ENCODE measurements around the gene GSG1. TPM values are rescaled to one million over a fixed set of nuclear protein-coding genes. Genes with fewer than 3 reads are reported as not detected.

GSG1 gene
- total RNA-seq, 2 experiments from 2014 or later = not detected

GRCh38 chr12:13127444-13127843 is 24.0 kb upstream of the GSG1 start:
- no peak for DNase-seq
- no peak for TF ChIP-seq CTCF (IDR thresholded peaks at IDR 0.05)
- no peaks in the 10 kb centered on the region for H3K27me3 ChIP-seq (ENCODE audit: control insufficient read depth in 1 of 2, insufficient read depth in 2 of 2, low read length in 2 of 2)
- CTCF ChIA-PET = interaction anchor here (1.8 kb wide), 1 partner anchor 85 kb away, joined by 6 read pairs; no protein-coding TSS in a partner anchor
- no peak overlapping the region for H3K4me3 Mint-ChIP-seq
- H3K4me1 Mint-ChIP-seq (ENCODE audit: low read depth) = no peaks in the 10 kb centered on the region
- H3K4me1 ChIP-seq (ENCODE audit: insufficient read depth, low read length) = no peaks in the 10 kb centered on the region
- POLR2A ChIA-PET = no interaction called here
- no peak overlapping the region for H3K4me3 ChIP-seq (ENCODE audit: low read length)
- no peaks in the 10 kb centered on the region for H3K36me3 ChIP-seq (ENCODE audit: insufficient read depth, low read length)
- peaks cover 8% of the 10 kb centered on the region for H3K27me3 Mint-ChIP-seq
- H3K36me3 Mint-ChIP-seq (ENCODE audit: low read depth) = no peaks in the 10 kb centered on the region
- no peak overlapping the region for H3K27ac Mint-ChIP-seq
- no peaks in the 10 kb centered on the region for H3K9me3 Mint-ChIP-seq
- intact Hi-C loops (cut with DNase I, micrococcal nuclease) = no loop called here
- no peak overlapping the region for H3K27ac ChIP-seq (ENCODE audit: low read depth in 1 of 2, low read length in 2 of 2)
- ATAC-seq (ENCODE audit: poor library complexity) = no peak
- H3K9me3 ChIP-seq (ENCODE audit: control insufficient read depth in 1 of 2, insufficient read depth in 1 of 2, low read length in 2 of 2) = no peaks in the 10 kb centered on the region

- H3K27ac Mint-ChIP-seq = no peak overlapping the region
- POLR2A ChIA-PET = no interaction called here
- H3K27ac ChIP-seq (ENCODE audit: low read depth in 1 of 2, low read length in 2 of 2) = no peak overlapping the region
- H3K4me3 ChIP-seq (ENCODE audit: low read length) = no peak overlapping the region
- H3K9me3 ChIP-seq (ENCODE audit: control insufficient read depth in 1 of 2, insufficient read depth in 1 of 2, low read length in 2 of 2) = no peaks in the 10 kb centered on the region
- ATAC-seq (ENCODE audit: poor library complexity) (no peak), DNase-seq (no peak)
- CTCF ChIA-PET = interaction anchor here (1.8 kb wide), 1 partner anchor 86 kb away, joined by 6 read pairs; no protein-coding TSS in a partner anchor
- no peaks in the 10 kb centered on the region for H3K36me3 ChIP-seq (ENCODE audit: insufficient read depth, low read length)
- no peaks in the 10 kb centered on the region for H3K4me1 Mint-ChIP-seq (ENCODE audit: low read depth)
- no peak overlapping the region for H3K4me3 Mint-ChIP-seq
- peaks cover 4% of the 10 kb centered on the region for H3K27me3 Mint-ChIP-seq
- no peaks in the 10 kb centered on the region for H3K27me3 ChIP-seq (ENCODE audit: control insufficient read depth in 1 of 2, insufficient read depth in 2 of 2, low read length in 2 of 2)
- TF ChIP-seq CTCF (IDR thresholded peaks at IDR 0.05) = no peak
- intact Hi-C loops (cut with DNase I, micrococcal nuclease) = no loop called here
- H3K36me3 Mint-ChIP-seq (ENCODE audit: low read depth) = no peaks in the 10 kb centered on the region
- no peaks in the 10 kb centered on the region for H3K4me1 ChIP-seq (ENCODE audit: insufficient read depth, low read length)
- H3K9me3 Mint-ChIP-seq = no peaks in the 10 kb centered on the region
These were observed 23.0 kb upstream of the GSG1 start for GRCh38 chr12:13126494-13126893.

- no peak overlapping the region for H3K27ac ChIP-seq (ENCODE audit: low read depth in 1 of 2, low read length in 2 of 2)
- Mint-ChIP-seq H3K9me3 (no peaks in the 10 kb centered on the region), H3K36me3 (ENCODE audit: low read depth) (no peaks in the 10 kb centered on the region), H3K27ac (no peak overlapping the region), H3K27me3 (peaks cover 4% of the 10 kb centered on the region), H3K4me1 (ENCODE audit: low read depth) (no peaks in the 10 kb centered on the region), H3K4me3 (no peak overlapping the region)
- no peak for TF ChIP-seq CTCF (IDR thresholded peaks at IDR 0.05)
- ATAC-seq (ENCODE audit: poor library complexity) (no peak), DNase-seq (no peak)
- no peaks in the 10 kb centered on the region for H3K36me3 ChIP-seq (ENCODE audit: insufficient read depth, low read length)
- H3K4me1 ChIP-seq (ENCODE audit: insufficient read depth, low read length) = no peaks in the 10 kb centered on the region
- ChIA-PET CTCF (interaction anchor here (1.8 kb wide), 1 partner anchor 86 kb away, joined by 6 read pairs; no protein-coding TSS in a partner anchor), POLR2A (no interaction called here)
- intact Hi-C loops (cut with DNase I, micrococcal nuclease) = no loop called here
- no peaks in the 10 kb centered on the region for H3K27me3 ChIP-seq (ENCODE audit: control insufficient read depth in 1 of 2, insufficient read depth in 2 of 2, low read length in 2 of 2)
- H3K9me3 ChIP-seq (ENCODE audit: control insufficient read depth in 1 of 2, insufficient read depth in 1 of 2, low read length in 2 of 2) = no peaks in the 10 kb centered on the region
- no peak overlapping the region for H3K4me3 ChIP-seq (ENCODE audit: low read length)
These were observed 22.5 kb upstream of the GSG1 start for GRCh38 chr12:13125996-13126395.

Data from CD4-positive, alpha-beta T cell (primary cell).